BJ (cell line): ENCODE measurements around the gene MCOLN2. TPM values are rescaled to one million over a fixed set of nuclear protein-coding genes. Genes with fewer than 3 reads are reported as not detected.

ENCODE experiments used
- CTCF ChIA-PET: fragments of 350-600 bp; formaldehyde crosslinking; extraction: SDS; loops from one replicate; lab custom pipeline; 2021; ENCODE audit warnings: antibody characterized with exemption, inconsistent platforms; lab: Yijun Ruan, JAX
- POLR2A ChIA-PET: fragments of 300-600 bp; sonication (Branson Sonifier 250); formaldehyde crosslinking; extraction: SDS; loops from one replicate; lab custom pipeline; 2021; ENCODE audit warnings: antibody characterized with exemption; lab: Charles Lee
- DNase-seq: peaks from one replicate; pipeline ENCODE4 v3.0.0-alpha.2; 2011; ENCODE audit warnings: low read depth
- H3K27me3 ChIP-seq: 2 replicates; pipeline ENCODE4 v1.6.0; 2011; ENCODE audit warnings: low read length; ENCODE audit not compliant: control insufficient read depth, insufficient read depth
- H3K36me3 ChIP-seq: 2 replicates; pipeline ENCODE4 v1.5.1; 2011; ENCODE audit warnings: low read length; ENCODE audit not compliant: control insufficient read depth, insufficient read depth
- H3K4me3 ChIP-seq: 2 replicates; pipeline ENCODE4 v1.5.1; 2011; ENCODE audit warnings: low read depth, mild to moderate bottlenecking, control low read depth, low read length
- CTCF ChIP-seq: IDR thresholded peaks from 2 replicates; pipeline ENCODE4 v1.5.1; 2011; ENCODE audit warnings: low read depth, mild to moderate bottlenecking, control low read depth, inconsistent platforms, low read length, moderate library complexity; ENCODE audit not compliant: insufficient read depth
- polyA plus RNA-seq: library from polyadenylated mRNA; depleted of rRNA; stranded (reverse); fragments of >200 nt; gene quantifications from 2 replicates; pipeline ENCODE4 v1.2.3, GENCODE V29; 2011

Gene MCOLN2
- polyA plus RNA-seq, 1 experiment: 0.29 TPM

- H3K36me3 ChIP-seq: no peaks in the 10 kb centered on the region
- no peaks in the 10 kb centered on the region; the same call in 1 of the 2 replicates for H3K27me3 ChIP-seq
- ChIA-PET POLR2A (interaction anchor here (0.7 kb wide), 1 partner anchor 83 kb away, joined by 4 read pairs; no protein-coding TSS in a partner anchor), CTCF (interaction anchor here (0.5 to 8.9 kb wide), 60 partner anchors 9 to 489 kb away, joined by 3 to 100 read pairs (median 4); partner anchors contain the start of gene C1orf52)
- peak; percentile 88 for TF ChIP-seq CTCF
- DNase-seq: peak; percentile 51
- peak overlapping the region; percentile 30 for H3K4me3 ChIP-seq
Observed at GRCh38 chr1:84944767-84945486, 52.0 kb downstream of the MCOLN2 start.

- CTCF ChIA-PET: interaction anchor here (0.9 to 8.9 kb wide), 6 partner anchors 61 to 317 kb away, joined by 3 to 100 read pairs (median 16); partner anchors contain the start of gene C1orf52
- no peak for TF ChIP-seq CTCF
- no peak overlapping the region for H3K4me3 ChIP-seq
- H3K36me3 ChIP-seq: no peaks in the 10 kb centered on the region
- no peaks in the 10 kb centered on the region; the same call in 1 of the 2 replicates for H3K27me3 ChIP-seq
- DNase-seq: no peak
- POLR2A ChIA-PET: interaction anchor here (0.6 kb wide), 1 partner anchor 11 kb away, joined by 3 read pairs; no protein-coding TSS in a partner anchor
Observed at GRCh38 chr1:84941843-84942242, 55.1 kb downstream of the MCOLN2 start.

- POLR2A ChIA-PET: no interaction called here
- Histone ChIP-seq H3K27me3 (no peaks in the 10 kb centered on the region; the same call in 1 of the 2 replicates), H3K36me3 (no peaks in the 10 kb centered on the region), H3K4me3 (no peak overlapping the region)
- CTCF ChIA-PET: interaction anchor here (1.3 to 1.5 kb wide), 2 partner anchors 63 to 187 kb away, joined by 3 to 4 read pairs; no protein-coding TSS in a partner anchor
- TF ChIP-seq CTCF: no peak
- no peak for DNase-seq
Observed at GRCh38 chr1:84940481-84940880, 56.4 kb downstream of the MCOLN2 start.

- CTCF ChIA-PET: interaction anchor here (1.5 to 2.4 kb wide), 2 partner anchors 168 to 186 kb away, joined by 4 to 13 read pairs; no protein-coding TSS in a partner anchor
- no peak overlapping the region for H3K4me3 ChIP-seq
- H3K27me3 ChIP-seq: no peaks in the 10 kb centered on the region; the same call in 1 of the 2 replicates
- DNase-seq: no peak
- H3K36me3 ChIP-seq: no peaks in the 10 kb centered on the region
- POLR2A ChIA-PET: no interaction called here
- TF ChIP-seq CTCF: no peak
Observed at GRCh38 chr1:84939761-84940160, 57.2 kb downstream of the MCOLN2 start.

GRCh38 chr1:84939151-84939550, 57.8 kb downstream of the MCOLN2 start:
- no peak overlapping the region for H3K4me3 ChIP-seq
- no peaks in the 10 kb centered on the region; the same call in 1 of the 2 replicates for H3K27me3 ChIP-seq
- no peaks in the 10 kb centered on the region for H3K36me3 ChIP-seq
- TF ChIP-seq CTCF: no peak
- CTCF ChIA-PET: interaction anchor here (1.2 to 2.4 kb wide), 2 partner anchors 88 to 167 kb away, joined by 6 to 13 read pairs; no protein-coding TSS in a partner anchor
- POLR2A ChIA-PET: no interaction called here
- DNase-seq: no peak
